Uterus (tissue), 4 donors: ENCODE data around the gene MAPKBP1. TPM values are rescaled to one million over a fixed set of nuclear protein-coding genes. Genes with fewer than 3 reads are reported as not detected.

ENCODE experiments used
- DNase-seq, 2 donors: peaks; one replicate each; pipeline ENCODE4 v3.0.0-alpha.2; 2019 to 2020
- H3K27ac ChIP-seq, 2 donors: fragments of 200-600 bp; sonication (generic); 1 replicate in 1 of 2; 2 replicates in 1 of 2; pipeline ENCODE4 v1.5.1; 2016 to 2018
- H3K27me3 ChIP-seq, 2 donors: fragments of 200-600 bp; sonication (generic); one replicate each; pipeline ENCODE4 v1.5.1; 2018 to 2019; ENCODE audit warnings: control low read depth in 1 of 2
- H3K36me3 ChIP-seq, 2 donors: fragments of 200-600 bp; sonication (generic); one replicate each; pipeline ENCODE4 v1.5.1; 2019; ENCODE audit warnings: control low read depth in 1 of 2
- H3K4me1 ChIP-seq, 2 donors: fragments of 200-600 bp; sonication (generic); one replicate each; pipeline ENCODE4 v1.5.1; 2018 to 2019; ENCODE audit warnings: control low read depth in 1 of 2
- H3K4me3 ChIP-seq, 2 donors: fragments of 200-600 bp; sonication (generic); 1 replicate in 1 of 2; 2 replicates in 1 of 2; pipeline ENCODE4 v1.5.1; 2018 to 2019; ENCODE audit warnings: mild to moderate bottlenecking in 1 of 2
- H3K9me3 ChIP-seq, 2 donors: fragments of 200-600 bp; sonication (generic); one replicate each; pipeline ENCODE4 v1.5.1; 2019; ENCODE audit warnings: control low read depth in 1 of 2
- CTCF ChIP-seq, 4 experiments: fragments of 200-600 bp in 2 of 4; fragments of 450-650 bp in 2 of 4; sonication (generic) in 2 of 4; IDR thresholded peaks; one replicate each; pipeline ENCODE4 v1.5.1; 2016 to 2019; ENCODE audit warnings: antibody characterized with exemption in 4 of 4, mild to moderate bottlenecking in 2 of 4, moderate library complexity in 1 of 4
- POLR2A ChIP-seq, 2 donors: fragments of 450-650 bp; IDR thresholded peaks; one replicate each; pipeline ENCODE4 v1.6.1; 2016; ENCODE audit warnings: antibody characterized with exemption in 2 of 2, mild to moderate bottlenecking in 1 of 2, moderate library complexity in 1 of 2
- intact Hi-C: fragments of 100-400 bp; cut with DNase I; formaldehyde crosslinking; loops from one replicate; pipeline ENCODE4 v1.15.1; 2023; ENCODE audit warnings: low total_unique reads
- total RNA-seq, 4 donors: library from RNA; depleted of rRNA in 3 of 4; stranded (reverse); fragments of >200 nt in 3 of 4; gene quantifications; one replicate each; pipeline versions ENCODE4 v1.1.0 to v1.2.4, GENCODE V29; 2014 to 2023
- donor health status: DM: yes; HTN: yes; CAD: no.

MAPKBP1 gene
- total RNA-seq, 4 donors from 2014 or later: 5.9 to 56.2 (median 23.5) TPM

- intact Hi-C loops: no loop called here
- H3K27ac ChIP-seq: no peak overlapping the region
- TF ChIP-seq CTCF (IDR thresholded peaks at IDR 0.05): no peak
- TF ChIP-seq POLR2A (IDR thresholded peaks at IDR 0.05): no peak
- no peaks in the 10 kb centered on the region for H3K4me1 ChIP-seq
- DNase-seq: no peak
- H3K4me3 ChIP-seq: no peak overlapping the region
- no peaks in the 10 kb centered on the region for H3K36me3 ChIP-seq
- H3K27me3 ChIP-seq: no peaks in the 10 kb centered on the region
- no peaks in the 10 kb centered on the region for H3K9me3 ChIP-seq
Measured at GRCh38 chr15:41836073-41836472, 61.8 kb downstream of the MAPKBP1 start.

GRCh38 chr15:41836713-41837454, 62.6 kb downstream of the MAPKBP1 start:
- H3K27me3 ChIP-seq: no peaks in the 10 kb centered on the region
- no peaks in the 10 kb centered on the region for H3K9me3 ChIP-seq
- no peaks in the 10 kb centered on the region for H3K4me1 ChIP-seq
- no peak for TF ChIP-seq POLR2A (IDR thresholded peaks at IDR 0.05)
- no peak overlapping the region for H3K4me3 ChIP-seq
- intact Hi-C loops: no loop called here
- DNase-seq: no peak
- no peaks in the 10 kb centered on the region for H3K36me3 ChIP-seq
- no peak overlapping the region for H3K27ac ChIP-seq

GRCh38 chr15:41838400-41838897, 64.2 kb downstream of the MAPKBP1 start, which contains the start of gene PLA2G4B:
TSS of gene PLA2G4B (plus strand) at chr15:41838847. CDS start at chr15:41838914, 67 bp downstream.
- intact Hi-C loops: no loop called here
- no peak within 1 kb of the TSS for H3K27ac ChIP-seq
- no peaks in the 10 kb centered on the region for H3K9me3 ChIP-seq
- H3K27me3 ChIP-seq: no peaks in the 10 kb centered on the region
- no peak for DNase-seq
- H3K36me3 ChIP-seq: no peaks in the 10 kb centered on the region
- no peaks in the 10 kb centered on the region for H3K4me1 ChIP-seq
- TF ChIP-seq CTCF (IDR thresholded peaks at IDR 0.05): no peak
- no peak for TF ChIP-seq POLR2A (IDR thresholded peaks at IDR 0.05)
- no peak within 1 kb of the TSS for H3K4me3 ChIP-seq

GRCh38 chr15:41839781-41840491, 65.7 kb downstream of the MAPKBP1 start:
- intact Hi-C loops: no loop called here
- Histone ChIP-seq H3K4me3 (no peak overlapping the region), H3K9me3 (no peaks in the 10 kb centered on the region), H3K27me3 (no peaks in the 10 kb centered on the region), H3K4me1 (no peaks in the 10 kb centered on the region), H3K27ac (no peak overlapping the region), H3K36me3 (no peaks in the 10 kb centered on the region)
- DNase-seq: no peak
- TF ChIP-seq POLR2A (IDR thresholded peaks at IDR 0.05): no peak
- no peak for TF ChIP-seq CTCF (IDR thresholded peaks at IDR 0.05)

- intact Hi-C loops: no loop called here
- no peak overlapping the region for H3K4me3 ChIP-seq
- no peak for DNase-seq
- no peak overlapping the region for H3K27ac ChIP-seq
- no peaks in the 10 kb centered on the region for H3K36me3 ChIP-seq
- no peaks in the 10 kb centered on the region for H3K27me3 ChIP-seq
- no peaks in the 10 kb centered on the region for H3K4me1 ChIP-seq
- TF ChIP-seq POLR2A (IDR thresholded peaks at IDR 0.05) (no peak), CTCF (IDR thresholded peaks at IDR 0.05) (no peak)
- no peaks in the 10 kb centered on the region for H3K9me3 ChIP-seq
Measured at GRCh38 chr15:41840673-41841072, 66.4 kb downstream of the MAPKBP1 start.
